ENCODE measurements around the gene CCDC142.

The CCDC142 gene, protein sequence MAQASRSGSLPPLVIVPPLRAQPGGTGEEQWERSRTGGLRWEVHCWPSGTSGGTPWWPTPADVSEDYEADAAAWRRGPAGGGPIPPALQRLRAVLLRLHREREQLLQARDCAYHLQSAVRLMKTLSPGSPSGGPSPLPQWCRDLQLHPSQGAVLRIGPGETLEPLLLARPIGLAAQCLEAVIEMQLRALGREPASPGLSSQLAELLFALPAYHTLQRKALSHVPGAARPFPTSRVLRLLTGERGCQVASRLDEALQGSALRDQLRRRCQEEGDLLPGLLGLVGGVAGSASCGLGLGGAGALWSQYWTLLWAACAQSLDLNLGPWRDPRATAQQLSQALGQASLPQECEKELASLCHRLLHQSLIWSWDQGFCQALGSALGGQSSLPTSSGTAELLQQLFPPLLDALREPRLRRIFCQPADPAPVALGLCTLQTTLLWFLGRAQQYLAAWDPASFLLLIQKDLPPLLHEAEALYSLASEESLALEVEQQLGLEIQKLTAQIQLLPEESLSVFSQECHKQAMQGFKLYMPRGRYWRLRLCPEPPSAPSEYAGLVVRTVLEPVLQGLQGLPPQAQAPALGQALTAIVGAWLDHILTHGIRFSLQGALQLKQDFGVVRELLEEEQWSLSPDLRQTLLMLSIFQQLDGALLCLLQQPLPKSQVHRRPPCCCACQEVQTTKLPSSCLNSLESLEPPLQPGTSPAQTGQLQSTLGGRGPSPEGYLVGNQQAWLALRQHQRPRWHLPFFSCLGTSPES

DNA sequence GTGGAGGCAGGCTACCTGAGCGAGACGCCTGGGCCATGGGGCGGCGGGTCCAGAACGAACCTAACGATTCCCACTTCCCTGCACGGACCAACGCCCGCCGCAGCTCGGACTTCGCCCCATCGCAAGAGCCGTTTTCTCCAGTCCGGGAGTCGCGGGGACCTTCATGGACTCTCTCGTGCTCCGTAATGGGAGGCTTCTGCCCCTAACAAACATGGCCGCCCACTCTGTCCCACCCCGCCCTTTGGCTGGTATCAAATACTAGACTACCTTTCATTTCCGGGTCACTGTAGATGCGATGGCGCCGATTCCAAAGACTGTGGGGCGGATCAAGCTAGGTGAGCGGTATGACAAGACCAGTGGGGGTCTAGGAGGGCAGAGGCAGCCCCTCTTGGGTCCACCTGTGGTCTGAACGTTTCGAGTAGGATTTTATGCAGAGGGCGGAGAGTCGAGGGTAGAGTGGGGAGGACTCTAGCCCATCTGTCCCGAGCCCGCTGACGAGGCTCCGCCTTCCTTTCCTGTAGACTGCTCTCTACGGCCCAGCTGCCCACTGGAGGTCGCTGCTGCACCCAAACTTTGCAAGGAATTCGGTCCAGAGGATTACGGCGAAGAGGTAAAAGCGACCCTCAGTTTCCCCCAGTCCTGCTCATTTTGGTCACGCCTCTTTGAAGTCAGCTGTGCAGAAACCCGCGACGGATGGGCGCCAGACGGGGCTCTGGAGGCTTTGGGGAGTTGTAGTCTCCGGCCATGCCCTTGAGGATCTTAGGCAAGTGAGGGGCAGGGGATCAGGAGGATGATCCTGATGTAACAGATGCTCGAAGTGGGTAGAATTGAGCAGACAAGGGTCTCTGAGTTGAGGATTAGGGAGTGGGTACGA, at the start of gene CCDC142, which contains the start of gene TTC31:
TSS of gene CCDC142 (minus strand) at position 198 of the 874 bp plus-strand sequence. CDS start at position 37, 161 bp downstream.
TSS of gene TTC31 (plus strand) at position 281 of the 874 bp plus-strand sequence. CDS start at position 296, 15 bp downstream.
- Histone ChIP-seq H3K9me3 (ENCODE audit: control insufficient read depth, insufficient read depth, low read length) (no peaks in the 10 kb centered on the region), H3K9ac (ENCODE audit: low read depth, low read length) (peak within 1 kb of the TSS; percentile 99), H3K4me1 (ENCODE audit: insufficient read depth, low read length) (no peaks in the 10 kb centered on the region), H3K36me3 (ENCODE audit: insufficient read depth, low read length) (no peaks in the 10 kb centered on the region; the same call in 1 of the 2 replicates)

DNA sequence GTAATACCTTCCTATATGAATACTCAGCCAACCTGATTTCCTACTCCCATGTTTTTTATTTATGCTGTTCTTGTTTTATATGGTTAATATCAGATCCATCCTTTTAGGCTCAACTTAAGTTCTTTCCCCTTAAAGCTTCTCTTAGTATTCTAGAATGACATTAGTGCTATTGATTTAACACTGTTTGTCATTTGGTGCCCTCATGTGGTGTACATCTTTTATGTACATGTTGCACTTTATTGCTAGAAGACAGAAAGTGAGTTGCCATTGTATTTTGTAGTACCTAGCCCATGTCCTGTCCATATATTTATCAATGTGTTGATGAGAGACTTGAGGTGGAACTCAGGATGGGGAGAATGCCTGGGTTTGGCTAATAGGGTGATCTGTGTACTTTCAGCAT, 49.4 kb upstream of the CCDC142 start:
- peaks cover 5% of the 10 kb centered on the region for H3K36me3 ChIP-seq (ENCODE audit: insufficient read depth, low read length)
- H3K4me1 ChIP-seq (ENCODE audit: insufficient read depth, low read length): peaks cover 12% of the 10 kb centered on the region
- H3K9ac ChIP-seq (ENCODE audit: low read depth, low read length): no peak overlapping the region
- H3K9me3 ChIP-seq (ENCODE audit: control insufficient read depth, insufficient read depth, low read length): no peaks in the 10 kb centered on the region

DNA sequence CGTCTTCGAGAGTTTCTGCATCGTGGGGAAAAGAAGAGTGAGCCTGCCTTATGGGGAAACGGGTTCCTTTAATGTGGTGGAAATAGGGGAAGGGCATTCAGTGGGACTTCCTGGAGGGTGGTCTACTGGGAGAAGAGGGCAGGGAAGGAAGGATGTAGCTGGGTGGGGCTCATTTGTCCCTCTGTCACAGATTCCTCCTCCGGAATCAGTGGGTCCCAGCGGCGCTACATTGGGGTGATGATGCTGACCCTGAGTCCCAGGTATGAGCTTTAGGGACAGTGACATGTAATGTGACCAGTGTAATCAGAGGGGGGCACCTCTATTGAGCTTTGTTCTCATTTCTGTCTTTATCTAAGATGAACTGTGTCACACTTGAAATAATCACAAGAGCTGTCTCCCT, 48.9 kb upstream of the CCDC142 start:
- Histone ChIP-seq H3K9me3 (ENCODE audit: control insufficient read depth, insufficient read depth, low read length) (no peaks in the 10 kb centered on the region), H3K36me3 (ENCODE audit: insufficient read depth, low read length) (peaks cover 8% of the 10 kb centered on the region), H3K4me1 (ENCODE audit: insufficient read depth, low read length) (peaks cover 12% of the 10 kb centered on the region), H3K9ac (ENCODE audit: low read depth, low read length) (no peak overlapping the region)

DNA sequence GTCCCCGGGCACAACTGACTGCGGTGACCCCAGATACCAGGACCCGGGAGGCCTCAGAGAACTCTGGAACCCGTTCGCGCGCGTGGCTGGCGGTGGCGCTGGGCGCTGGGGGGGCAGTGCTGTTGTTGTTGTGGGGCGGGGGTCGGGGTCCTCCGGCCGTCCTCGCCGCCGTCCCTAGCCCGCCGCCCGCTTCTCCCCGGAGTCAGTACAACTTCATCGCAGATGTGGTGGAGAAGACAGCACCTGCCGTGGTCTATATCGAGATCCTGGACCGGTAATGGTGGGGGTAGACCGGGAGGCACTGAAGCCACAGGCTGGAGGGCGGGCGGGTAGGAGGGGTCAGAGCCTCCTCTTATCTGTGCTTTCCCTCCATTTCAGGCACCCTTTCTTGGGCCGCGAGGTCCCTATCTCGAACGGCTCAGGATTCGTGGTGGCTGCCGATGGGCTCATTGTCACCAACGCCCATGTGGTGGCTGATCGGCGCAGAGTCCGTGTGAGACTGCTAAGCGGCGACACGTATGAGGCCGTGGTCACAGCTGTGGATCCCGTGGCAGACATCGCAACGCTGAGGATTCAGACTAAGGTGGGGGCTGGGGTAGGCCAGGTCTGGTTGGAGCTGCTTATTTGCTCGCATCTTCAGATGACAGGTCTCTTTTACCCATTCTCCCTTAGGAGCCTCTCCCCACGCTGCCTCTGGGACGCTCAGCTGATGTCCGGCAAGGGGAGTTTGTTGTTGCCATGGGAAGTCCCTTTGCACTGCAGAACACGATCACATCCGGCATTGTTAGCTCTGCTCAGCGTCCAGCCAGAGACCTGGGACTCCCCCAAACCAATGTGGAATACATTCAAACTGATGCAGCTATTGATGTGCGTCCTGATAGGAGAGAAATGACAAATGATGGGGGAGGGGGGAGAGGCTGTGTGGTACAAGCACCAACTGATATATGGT, 47.7 kb upstream of the CCDC142 start:
- H3K36me3 ChIP-seq (ENCODE audit: insufficient read depth, low read length): peaks cover 10% of the 10 kb centered on the region
- peak overlapping the region; percentile 99 for H3K9ac ChIP-seq (ENCODE audit: low read depth, low read length)
- H3K4me1 ChIP-seq (ENCODE audit: insufficient read depth, low read length): peaks cover 18% of the 10 kb centered on the region
- H3K9me3 ChIP-seq (ENCODE audit: control insufficient read depth, insufficient read depth, low read length): no peaks in the 10 kb centered on the region

DNA sequence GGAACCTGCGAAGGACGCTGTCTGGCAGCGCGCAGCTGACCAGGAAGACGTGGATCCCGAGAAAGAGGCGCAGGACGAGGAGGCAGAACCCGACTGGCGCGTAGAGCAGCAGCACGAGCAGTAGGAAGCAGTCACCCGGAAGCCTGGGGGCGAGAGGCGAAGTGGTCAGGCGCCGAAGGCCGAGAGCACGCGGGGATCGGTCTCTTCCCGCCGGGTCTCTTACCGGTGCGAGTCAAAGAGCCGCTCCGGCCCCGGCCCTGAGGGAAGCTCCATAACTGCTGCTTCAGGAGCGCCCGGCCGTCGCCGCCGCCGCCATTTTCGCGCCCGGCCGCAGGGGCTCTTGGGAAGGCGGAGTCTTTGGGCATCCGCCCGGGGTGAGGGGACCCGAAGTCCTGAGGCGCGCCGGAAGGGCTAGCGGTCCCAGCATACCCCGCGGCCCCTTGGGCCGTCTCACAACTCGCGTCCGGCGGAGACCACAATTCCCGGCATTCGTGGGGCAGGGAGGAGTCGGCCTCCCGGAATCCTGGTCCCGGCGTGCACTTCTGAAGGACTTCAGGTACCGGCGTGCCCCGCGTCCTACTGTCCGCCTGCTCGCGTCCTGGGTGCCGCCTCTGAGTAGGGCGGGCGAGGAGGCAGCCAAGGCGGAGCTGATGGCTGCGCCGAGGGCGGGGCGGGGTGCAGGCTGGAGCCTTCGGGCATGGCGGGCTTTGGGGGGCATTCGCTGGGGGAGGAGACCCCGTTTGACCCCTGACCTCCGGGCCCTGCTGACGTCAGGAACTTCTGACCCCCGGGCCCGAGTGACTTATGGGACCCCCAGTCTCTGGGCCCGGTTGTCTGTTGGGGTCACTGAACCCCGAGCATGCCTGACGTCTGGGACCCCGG, 46.8 kb upstream of the CCDC142 start, which contains the start of the genes AUP1 and HTRA2:
TSS of gene AUP1 (minus strand) at position 350 of the 882 bp plus-strand sequence. CDS start at position 273, 77 bp downstream.
TSS of gene HTRA2 (plus strand) at position 577 of the 882 bp plus-strand sequence. CDS start at position 651, 74 bp downstream.
- Histone ChIP-seq H3K4me1 (ENCODE audit: insufficient read depth, low read length) (peaks cover 19% of the 10 kb centered on the region), H3K36me3 (ENCODE audit: insufficient read depth, low read length) (peaks cover 10% of the 10 kb centered on the region), H3K9me3 (ENCODE audit: control insufficient read depth, insufficient read depth, low read length) (no peaks in the 10 kb centered on the region), H3K9ac (ENCODE audit: low read depth, low read length) (peak within 1 kb of the TSS; percentile 99)

DNA sequence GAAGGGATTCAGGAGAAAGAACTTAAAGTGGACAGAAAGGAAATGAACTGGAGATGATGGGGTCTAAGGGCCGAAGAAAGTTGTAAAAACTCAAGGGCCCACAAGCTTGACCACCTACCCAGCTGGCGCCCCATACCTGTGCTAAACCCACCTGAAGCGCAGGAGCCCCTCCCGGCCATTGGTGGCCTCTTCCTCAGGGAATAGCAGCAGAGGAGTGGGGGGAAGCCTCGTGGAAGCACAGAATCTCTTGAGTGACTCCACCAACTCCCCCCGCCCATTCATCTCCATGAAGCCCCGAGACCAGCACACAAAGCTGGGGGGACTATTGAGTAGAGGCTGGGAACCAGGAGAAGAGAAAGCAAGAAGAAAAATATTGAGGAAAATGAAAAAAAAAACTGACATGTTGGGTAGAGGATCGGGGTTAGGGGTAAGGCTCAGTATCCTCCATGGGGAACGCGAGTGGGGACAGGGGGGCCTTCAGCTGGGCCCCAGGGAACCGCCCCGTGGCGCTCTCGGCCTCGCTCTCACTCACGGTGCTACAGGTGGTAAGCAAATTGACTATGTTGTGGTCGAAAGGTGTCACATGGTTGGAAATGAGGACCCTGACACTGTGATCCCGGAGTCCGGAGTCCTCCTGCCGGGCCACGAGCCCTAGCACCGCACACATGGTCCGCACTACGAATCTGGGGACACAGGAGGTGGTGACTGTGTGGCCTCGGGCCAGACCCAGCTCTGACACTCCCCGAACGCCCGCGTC, 46.0 kb upstream of the CCDC142 start:
- Histone ChIP-seq H3K4me1 (ENCODE audit: insufficient read depth, low read length) (peaks cover 19% of the 10 kb centered on the region), H3K9ac (ENCODE audit: low read depth, low read length) (peak overlapping the region; percentile 99), H3K9me3 (ENCODE audit: control insufficient read depth, insufficient read depth, low read length) (no peaks in the 10 kb centered on the region), H3K36me3 (ENCODE audit: insufficient read depth, low read length) (peaks cover 10% of the 10 kb centered on the region)

DNA sequence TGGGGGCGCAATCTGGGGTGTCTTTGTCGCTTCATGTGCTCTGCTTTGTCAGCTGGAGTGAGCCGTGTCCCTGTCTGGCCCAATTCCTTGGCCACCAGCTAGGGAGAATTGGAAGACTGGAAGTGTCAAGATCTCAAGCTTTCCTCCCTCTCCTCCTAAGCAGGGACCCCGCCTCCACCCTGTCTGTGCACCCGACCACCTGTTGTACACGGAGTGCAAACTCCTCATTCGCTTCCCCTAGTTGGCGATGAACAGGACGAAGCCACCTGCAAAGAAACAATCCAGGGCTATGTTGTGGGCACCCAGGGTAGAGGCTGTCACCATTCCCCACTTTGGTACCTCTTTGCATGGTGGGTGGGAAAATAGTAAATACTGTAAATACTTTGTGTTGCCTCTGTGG, 44.9 kb upstream of the CCDC142 start:
- Histone ChIP-seq H3K9ac (ENCODE audit: low read depth, low read length) (no peak overlapping the region), H3K4me1 (ENCODE audit: insufficient read depth, low read length) (peaks cover 19% of the 10 kb centered on the region)

DNA sequence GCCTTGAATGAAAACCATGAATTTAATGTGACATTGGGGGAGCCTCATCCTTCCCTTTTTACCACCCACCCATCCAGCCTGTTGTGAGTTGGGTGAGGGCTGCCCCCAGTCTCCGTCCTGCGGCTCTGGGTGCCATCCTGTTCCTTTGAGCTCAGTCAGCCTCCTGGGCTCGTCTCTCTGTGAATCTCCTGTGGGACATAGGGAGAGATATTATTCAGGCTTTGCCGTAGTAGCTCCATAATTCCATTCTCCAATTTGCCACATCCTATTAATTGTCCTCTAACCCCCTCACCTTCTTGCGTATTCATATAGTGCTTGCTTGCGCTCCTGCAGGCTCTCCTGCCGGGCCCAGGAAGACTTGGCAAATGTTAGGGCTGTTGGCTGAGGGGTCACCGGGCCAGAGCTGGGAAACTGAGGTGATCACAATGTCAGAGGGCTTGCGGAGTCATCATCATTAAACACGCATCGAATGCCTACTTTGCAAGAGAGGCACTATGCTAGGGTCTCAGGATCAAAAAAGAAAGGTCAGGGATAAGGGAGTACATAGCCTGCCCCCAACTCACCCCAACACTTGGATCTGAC, 43.9 kb upstream of the CCDC142 start:
- Histone ChIP-seq H3K36me3 (ENCODE audit: insufficient read depth, low read length) (peaks cover 10% of the 10 kb centered on the region), H3K9ac (ENCODE audit: low read depth, low read length) (no peak overlapping the region), H3K9me3 (ENCODE audit: control insufficient read depth, insufficient read depth, low read length) (no peaks in the 10 kb centered on the region), H3K4me1 (ENCODE audit: insufficient read depth, low read length) (peaks cover 19% of the 10 kb centered on the region)

More for the DNA sequence above, 44.9 kb upstream of the CCDC142 start:
- Histone ChIP-seq H3K9me3 (ENCODE audit: control insufficient read depth, insufficient read depth, low read length) (no peaks in the 10 kb centered on the region), H3K36me3 (ENCODE audit: insufficient read depth, low read length) (peaks cover 10% of the 10 kb centered on the region)

DNA sequence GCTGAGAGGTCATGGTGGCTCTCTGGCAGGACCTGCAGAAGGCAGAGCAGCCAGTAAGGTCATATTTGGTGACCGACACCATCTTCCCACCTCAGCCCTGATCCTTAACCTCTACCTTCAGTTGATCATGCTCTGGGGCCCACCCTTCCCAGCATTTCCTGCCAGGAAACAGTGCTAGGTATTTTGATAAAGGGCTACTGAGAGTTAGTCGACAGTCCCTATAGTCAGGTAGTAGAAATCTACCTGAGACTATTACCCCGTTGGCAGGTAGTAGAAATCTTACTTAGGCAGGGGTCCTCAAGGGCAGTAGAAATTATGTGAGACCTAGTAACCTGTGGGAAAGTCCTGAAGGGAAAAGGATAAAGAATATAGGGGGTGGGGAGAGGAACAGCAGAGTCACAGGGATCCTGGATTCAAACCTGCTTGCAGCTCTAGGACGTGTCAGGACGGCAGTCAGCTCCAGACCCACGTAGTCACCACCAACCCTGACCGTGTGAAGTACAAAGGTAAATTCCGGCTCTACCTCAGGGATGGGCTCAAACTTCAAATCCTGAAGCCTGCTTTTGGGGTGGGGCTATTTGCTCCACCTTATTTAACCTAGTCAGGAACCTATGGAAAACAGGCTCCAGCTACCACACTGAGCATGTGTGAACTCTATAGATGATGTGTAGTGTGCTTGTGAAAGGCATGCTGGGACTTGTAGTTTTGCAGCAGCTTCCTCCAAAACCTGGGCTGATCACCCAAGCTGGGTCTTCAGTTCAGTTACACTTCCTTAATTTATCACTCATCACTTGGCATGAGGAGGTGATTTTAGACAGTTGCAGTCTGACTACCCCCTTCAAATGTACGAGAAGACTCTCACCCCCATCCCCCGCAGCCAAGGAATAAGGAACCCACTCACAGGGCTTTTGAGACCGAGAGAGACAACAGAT, 43.2 kb upstream of the CCDC142 start, which contains the start of gene DQX1:
TSS of gene DQX1 (minus strand) at position 515 of the 932 bp plus-strand sequence. CDS start at position 13, 502 bp downstream.
- Histone ChIP-seq H3K9me3 (ENCODE audit: control insufficient read depth, insufficient read depth, low read length) (no peaks in the 10 kb centered on the region), H3K9ac (ENCODE audit: low read depth, low read length) (no peak within 1 kb of the TSS), H3K4me1 (ENCODE audit: insufficient read depth, low read length) (peaks cover 19% of the 10 kb centered on the region), H3K36me3 (ENCODE audit: insufficient read depth, low read length) (peaks cover 10% of the 10 kb centered on the region)

DNA sequence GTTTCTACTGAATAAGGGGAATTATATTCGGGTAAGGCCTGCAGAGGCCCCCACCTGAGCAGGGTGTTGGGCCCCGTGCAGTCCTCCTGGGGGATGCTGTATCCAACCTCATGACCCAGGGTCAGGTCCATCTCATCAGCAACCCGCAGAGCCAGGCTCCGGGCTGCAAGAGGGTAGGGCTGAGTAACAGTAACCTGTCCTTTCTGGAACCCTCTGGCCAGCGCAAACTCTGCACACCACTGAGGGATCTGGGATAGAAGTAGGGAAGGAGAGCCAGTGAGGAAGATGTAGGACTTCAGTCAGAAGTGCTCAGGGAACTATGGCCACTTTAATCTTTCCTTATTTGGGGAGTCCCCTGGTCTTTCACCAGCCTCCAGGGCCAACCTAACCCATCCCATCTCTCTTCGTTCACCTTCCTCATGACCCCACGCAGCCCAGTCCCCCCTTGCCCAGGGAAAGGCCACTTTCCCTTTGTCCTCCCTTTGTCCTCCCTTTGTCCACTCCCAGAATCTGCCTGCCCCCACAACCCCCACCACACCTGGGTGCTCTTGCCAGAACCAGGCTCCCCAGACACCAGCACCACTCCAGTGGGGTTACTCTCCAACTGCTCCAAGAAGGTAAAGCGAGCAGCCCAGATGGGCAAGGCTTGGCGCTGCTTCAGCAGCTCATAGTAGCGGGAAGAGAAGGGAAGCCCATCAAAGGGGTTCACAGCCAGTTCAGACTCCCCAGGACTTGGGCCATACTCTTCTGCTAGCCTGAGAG, 42.3 kb upstream of the CCDC142 start:
- Histone ChIP-seq H3K9me3 (ENCODE audit: control insufficient read depth, insufficient read depth, low read length) (no peaks in the 10 kb centered on the region), H3K9ac (ENCODE audit: low read depth, low read length) (no peak overlapping the region), H3K36me3 (ENCODE audit: insufficient read depth, low read length) (peaks cover 10% of the 10 kb centered on the region), H3K4me1 (ENCODE audit: insufficient read depth, low read length) (peaks cover 16% of the 10 kb centered on the region)

Data from ES-I3 (cell line).